SK-N-SH (cell line): ENCODE results near the gene FKBP9. TPM values are rescaled to one million over a fixed set of nuclear protein-coding genes. Genes with fewer than 3 reads are reported as not detected.

Source experiments
- CTCF ChIA-PET: fragments of 300-600, 350-600 bp; formaldehyde crosslinking; extraction: SDS; loops from one replicate; lab custom pipeline; 2021; lab: Yijun Ruan, JAX
- POLR2A ChIA-PET: fragments of 350-600 bp; sonication (Branson Sonifier 250); formaldehyde crosslinking; extraction: SDS; loops from one replicate; lab custom pipeline; 2020; ENCODE audit warnings: antibody characterized with exemption, inconsistent platforms; lab: Yijun Ruan, JAX
- DNase-seq: peaks from one replicate; pipeline ENCODE4 v3.0.0; 2012
- H2AFZ ChIP-seq: fragments of 200-600 bp; sonication (generic); 2 replicates; pipeline ENCODE4 v1.8.1; 2016; ENCODE audit warnings: antibody characterized with exemption, mild to moderate bottlenecking, low read depth
- H3F3A ChIP-seq: fragments of 200-600 bp; sonication (generic); replicated peaks from 2 replicates; pipeline ENCODE3; 2016; ENCODE audit warnings: antibody characterized with exemption, mild to moderate bottlenecking; ENCODE audit not compliant: insufficient read depth
- H3K27ac ChIP-seq, 2 experiments: fragments of 200-500 bp in 1 of 2; fragments of 200-600 bp in 1 of 2; sonication (Bioruptor generic) in 1 of 2; sonication (generic), shearing (Covaris generic) in 1 of 2; 2 replicates each; pipeline versions ENCODE4 v1.5.1 to v1.6.1; 2014 to 2016; ENCODE audit warnings: low read depth in 2 of 2, inconsistent platforms in 1 of 2, low read length in 1 of 2, mild to moderate bottlenecking in 1 of 2, mixed read lengths in 1 of 2
- H3K27me3 ChIP-seq: fragments of 200-600 bp; sonication (generic), shearing (Covaris generic); 2 replicates; pipeline ENCODE4 v1.6.1; 2016; ENCODE audit warnings: mixed run types; ENCODE audit not compliant: insufficient read depth
- H3K36me3 ChIP-seq, 2 experiments: fragments of 200-500 bp in 1 of 2; fragments of 200-600 bp in 1 of 2; sonication (Bioruptor generic) in 1 of 2; sonication (generic) in 1 of 2; replicated peaks in 1 of 2; 2 replicates each; pipeline versions ENCODE3 to v1.5.1; 2014 to 2016; ENCODE audit warnings: low read length in 1 of 2, mild to moderate bottlenecking in 1 of 2; ENCODE audit not compliant: insufficient read depth in 2 of 2, control insufficient read depth in 1 of 2
- H3K4me1 ChIP-seq, 2 experiments: fragments of 200-500 bp in 1 of 2; fragments of 200-600 bp in 1 of 2; sonication (Bioruptor generic) in 1 of 2; sonication (generic), shearing (Covaris generic) in 1 of 2; 2 replicates each; pipeline versions ENCODE4 v1.5.1 to v1.6.1; 2014 to 2016; ENCODE audit warnings: low read depth in 1 of 2, low read length in 1 of 2, mixed run types in 1 of 2; ENCODE audit not compliant: insufficient read depth in 2 of 2, control insufficient read depth in 1 of 2
- H3K4me2 ChIP-seq: fragments of 200-600 bp; sonication (generic), shearing (Covaris generic); 2 replicates; pipeline ENCODE4 v1.6.1; 2017; ENCODE audit warnings: mixed run types
- H3K4me3 ChIP-seq, 2 experiments: fragments of 200-500 bp in 1 of 2; fragments of 200-600 bp in 1 of 2; sonication (Bioruptor generic) in 1 of 2; sonication (generic), shearing (Covaris generic) in 1 of 2; 2 replicates each; pipeline versions ENCODE4 v1.5.1 to v1.8.1; 2014 to 2016; ENCODE audit warnings: low read depth in 2 of 2, inconsistent platforms in 1 of 2, low read length in 1 of 2, mild to moderate bottlenecking in 1 of 2, mixed read lengths in 1 of 2, moderate library complexity in 1 of 2
- H3K79me2 ChIP-seq: fragments of 200-600 bp; sonication (generic); 2 replicates; pipeline ENCODE4 v1.8.1; 2017; ENCODE audit warnings: mild to moderate bottlenecking; ENCODE audit not compliant: insufficient read depth
- H3K9ac ChIP-seq: fragments of 200-600 bp; sonication (generic); 2 replicates; pipeline ENCODE4 v1.6.1; 2017; ENCODE audit warnings: mixed run types
- H3K9me2 ChIP-seq: fragments of 200-600 bp; sonication (generic); 2 replicates; pipeline ENCODE4 v1.6.1; 2017; ENCODE audit warnings: mixed run types
- H3K9me3 ChIP-seq: fragments of 200-600 bp; sonication (generic); 2 replicates; pipeline ENCODE4 v1.6.1; 2017; ENCODE audit warnings: mixed run types, mild to moderate bottlenecking, moderate library complexity
- H4K20me1 ChIP-seq: fragments of 200-600 bp; sonication (generic); 2 replicates; pipeline ENCODE4 v1.6.1; 2017; ENCODE audit warnings: mild to moderate bottlenecking, mixed run types; ENCODE audit not compliant: insufficient read depth
- CHD2 ChIP-seq: fragments of 150-350 bp; IDR thresholded peaks from 2 replicates; pipeline ENCODE4 v1.6.1; 2018; ENCODE audit warnings: low read length; ENCODE audit not compliant: partially characterized antibody
- EZH2phosphoT487 ChIP-seq: fragments of 200-600 bp; sonication (generic); IDR thresholded peaks from 2 replicates; pipeline ENCODE4 v1.6.1; 2017; ENCODE audit warnings: low read depth, mixed run types, mild to moderate bottlenecking, antibody characterized with exemption, moderate library complexity, borderline replicate concordance
- FOSL2 ChIP-seq: IDR thresholded peaks from 2 replicates; pipeline ENCODE4 v1.4.0; 2012; ENCODE audit warnings: low read depth, mild to moderate bottlenecking, moderate library complexity, borderline replicate concordance
- FOXJ3 ChIP-seq: sonication (generic); formaldehyde crosslinking; IDR thresholded peaks from 2 replicates; pipeline ENCODE4 v1.5.1; 2020; ENCODE audit warnings: mild to moderate bottlenecking, missing genetic modification reagents
- FOXM1 ChIP-seq: IDR thresholded peaks from 2 replicates; pipeline ENCODE4 v1.4.0; 2012; ENCODE audit warnings: low read depth, mild to moderate bottlenecking
- GABPA ChIP-seq: IDR thresholded peaks from 2 replicates; pipeline ENCODE4 v1.4.0; 2012; ENCODE audit warnings: low read depth, mild to moderate bottlenecking
- IRF3 ChIP-seq: fragments of 150-350 bp; IDR thresholded peaks from 2 replicates; pipeline ENCODE4 v1.6.1; 2016; ENCODE audit warnings: mild to moderate bottlenecking, low read depth, low read length
- JUND ChIP-seq: IDR thresholded peaks from 2 replicates; pipeline ENCODE4 v1.4.0; 2012
- MEF2A ChIP-seq: IDR thresholded peaks from 2 replicates; pipeline ENCODE4 v1.4.0; 2012; ENCODE audit warnings: low read depth, borderline replicate concordance
- MXI1 ChIP-seq: IDR thresholded peaks from 2 replicates; pipeline ENCODE4 v1.6.1; 2012; ENCODE audit warnings: mild to moderate bottlenecking, low read depth, low read length, improper control_type of control experiment
- NRF1 ChIP-seq: IDR thresholded peaks from 2 replicates; pipeline ENCODE4 v1.6.1; 2012; ENCODE audit warnings: low read depth, mild to moderate bottlenecking, low read length
- RFX5 ChIP-seq: IDR thresholded peaks from 2 replicates; pipeline ENCODE4 v1.6.1; 2012; ENCODE audit warnings: mild to moderate bottlenecking, improper control_type of control experiment, low read length
- RXRA ChIP-seq: IDR thresholded peaks from 2 replicates; pipeline ENCODE4 v1.4.0; 2012; ENCODE audit warnings: low read depth, mild to moderate bottlenecking, borderline replicate concordance
- SIN3A ChIP-seq: IDR thresholded peaks from 2 replicates; pipeline ENCODE4 v1.6.1; 2012; ENCODE audit warnings: low read depth, mild to moderate bottlenecking, low read length, moderate library complexity, borderline replicate concordance
- SMC3 ChIP-seq: IDR thresholded peaks from 2 replicates; pipeline ENCODE4 v1.6.1; 2012; ENCODE audit warnings: low read depth, low read length, improper control_type of control experiment
- TAF1 ChIP-seq: IDR thresholded peaks from 2 replicates; pipeline ENCODE4 v1.6.1; 2012; ENCODE audit warnings: low read depth, mild to moderate bottlenecking, low read length, moderate library complexity, borderline replicate concordance
- TCF12 ChIP-seq: IDR thresholded peaks from 2 replicates; pipeline ENCODE4 v1.4.0; 2012
- TEAD4 ChIP-seq: IDR thresholded peaks from 2 replicates; pipeline ENCODE4 v1.4.0; 2012; ENCODE audit warnings: mild to moderate bottlenecking, borderline replicate concordance; ENCODE audit not compliant: insufficient read depth
- YY1 ChIP-seq: IDR thresholded peaks from 2 replicates; pipeline ENCODE4 v1.4.0; 2012; ENCODE audit warnings: low read depth, mild to moderate bottlenecking
- ZBTB33 ChIP-seq: IDR thresholded peaks from 2 replicates; pipeline ENCODE4 v1.4.0; 2012; ENCODE audit warnings: low read depth, borderline replicate concordance
- WGBS: methylation state at CpG from one replicate; pipeline ENCODE4 v1.1.6; 2017; ENCODE audit warnings: low lambda C conversion rate; 5-methylcytosine and 5-hydroxymethylcytosine counted together
- polyA plus RNA-seq, 3 experiments: library from polyadenylated mRNA; depleted of rRNA; stranded (reverse); fragments of >200 nt; gene quantifications; 2 replicates each; pipeline ENCODE4 v1.2.3, GENCODE V29; 2012
- TF ChIP-seq, protein P1 (sequence below): fragments of 200-600 bp; sonication (generic); IDR thresholded peaks from 2 replicates; pipeline ENCODE4 v1.6.1; 2017; ENCODE audit warnings: antibody characterized with exemption, mild to moderate bottlenecking, moderate library complexity
- TF ChIP-seq, protein P2 (sequence below): IDR thresholded peaks from 2 replicates; pipeline ENCODE4 v1.4.0; 2012; ENCODE audit warnings: low read depth

Gene FKBP9
- polyA plus RNA-seq, 1 of the 3 experiments (the other 2 are of a cell fraction): 211 TPM

DNA sequence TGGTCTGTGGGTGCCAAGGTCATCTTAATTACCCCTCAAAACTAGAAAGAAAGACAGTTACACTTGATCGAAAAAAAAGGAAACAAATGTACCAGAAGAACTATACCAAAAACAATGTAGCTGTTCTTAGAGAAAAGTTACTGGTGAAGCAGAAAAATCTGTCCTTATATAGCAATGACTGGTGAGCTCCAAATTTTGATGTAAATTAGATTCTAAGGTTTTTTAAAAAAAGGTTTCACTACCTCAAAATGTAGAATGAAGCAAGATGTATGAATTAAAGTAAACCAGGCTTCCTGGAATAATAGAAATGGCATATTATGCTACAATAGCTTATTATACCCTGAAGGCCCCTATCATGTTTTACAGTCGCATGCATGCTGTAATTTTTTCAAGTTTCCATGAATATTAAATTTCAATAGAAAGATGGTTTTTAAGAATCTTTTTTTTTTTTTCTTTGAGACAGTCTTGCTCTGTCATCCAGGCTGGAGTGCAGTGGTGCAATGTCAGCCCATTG, 28.4 kb upstream of the FKBP9 start:
- Histone ChIP-seq H4K20me1 (no peaks in the 10 kb centered on the region), H2AFZ (no peak overlapping the region), H3K9me3 (no peaks in the 10 kb centered on the region), H3K4me3 (no peak overlapping the region), H3K79me2 (peaks cover 27% of the 10 kb centered on the region), H3K9me2 (no peaks in the 10 kb centered on the region), H3K36me3 (peaks cover 42 to 51% of the 10 kb centered on the region in 2 experiments), H3F3A (no peaks in the 10 kb centered on the region), H3K4me2 (no peak overlapping the region), H3K4me1 (no peaks in the 10 kb centered on the region; a peak in 1 of 4 replicates), H3K9ac (no peak overlapping the region), H3K27ac (no peak overlapping the region), H3K27me3 (no peaks in the 10 kb centered on the region)
- CTCF ChIA-PET: interaction anchor here (1.0 to 2.2 kb wide), 4 partner anchors 8 to 83 kb away, joined by 3 to 9 read pairs (median 4); no protein-coding TSS in a partner anchor
- no peak for DNase-seq
- TF ChIP-seq FOXJ3 (CRISPR knock-in tag) (no peak), RXRA (no peak)
- TF ChIP-seq, protein P1, sequence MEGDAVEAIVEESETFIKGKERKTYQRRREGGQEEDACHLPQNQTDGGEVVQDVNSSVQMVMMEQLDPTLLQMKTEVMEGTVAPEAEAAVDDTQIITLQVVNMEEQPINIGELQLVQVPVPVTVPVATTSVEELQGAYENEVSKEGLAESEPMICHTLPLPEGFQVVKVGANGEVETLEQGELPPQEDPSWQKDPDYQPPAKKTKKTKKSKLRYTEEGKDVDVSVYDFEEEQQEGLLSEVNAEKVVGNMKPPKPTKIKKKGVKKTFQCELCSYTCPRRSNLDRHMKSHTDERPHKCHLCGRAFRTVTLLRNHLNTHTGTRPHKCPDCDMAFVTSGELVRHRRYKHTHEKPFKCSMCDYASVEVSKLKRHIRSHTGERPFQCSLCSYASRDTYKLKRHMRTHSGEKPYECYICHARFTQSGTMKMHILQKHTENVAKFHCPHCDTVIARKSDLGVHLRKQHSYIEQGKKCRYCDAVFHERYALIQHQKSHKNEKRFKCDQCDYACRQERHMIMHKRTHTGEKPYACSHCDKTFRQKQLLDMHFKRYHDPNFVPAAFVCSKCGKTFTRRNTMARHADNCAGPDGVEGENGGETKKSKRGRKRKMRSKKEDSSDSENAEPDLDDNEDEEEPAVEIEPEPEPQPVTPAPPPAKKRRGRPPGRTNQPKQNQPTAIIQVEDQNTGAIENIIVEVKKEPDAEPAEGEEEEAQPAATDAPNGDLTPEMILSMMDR: no peak
- POLR2A ChIA-PET: interaction anchor here (0.6 kb wide), 1 partner anchor 9 kb away, joined by 3 read pairs; no protein-coding TSS in a partner anchor
- 94% methylated on average over 2 of the region's 2 CpGs for WGBS

DNA sequence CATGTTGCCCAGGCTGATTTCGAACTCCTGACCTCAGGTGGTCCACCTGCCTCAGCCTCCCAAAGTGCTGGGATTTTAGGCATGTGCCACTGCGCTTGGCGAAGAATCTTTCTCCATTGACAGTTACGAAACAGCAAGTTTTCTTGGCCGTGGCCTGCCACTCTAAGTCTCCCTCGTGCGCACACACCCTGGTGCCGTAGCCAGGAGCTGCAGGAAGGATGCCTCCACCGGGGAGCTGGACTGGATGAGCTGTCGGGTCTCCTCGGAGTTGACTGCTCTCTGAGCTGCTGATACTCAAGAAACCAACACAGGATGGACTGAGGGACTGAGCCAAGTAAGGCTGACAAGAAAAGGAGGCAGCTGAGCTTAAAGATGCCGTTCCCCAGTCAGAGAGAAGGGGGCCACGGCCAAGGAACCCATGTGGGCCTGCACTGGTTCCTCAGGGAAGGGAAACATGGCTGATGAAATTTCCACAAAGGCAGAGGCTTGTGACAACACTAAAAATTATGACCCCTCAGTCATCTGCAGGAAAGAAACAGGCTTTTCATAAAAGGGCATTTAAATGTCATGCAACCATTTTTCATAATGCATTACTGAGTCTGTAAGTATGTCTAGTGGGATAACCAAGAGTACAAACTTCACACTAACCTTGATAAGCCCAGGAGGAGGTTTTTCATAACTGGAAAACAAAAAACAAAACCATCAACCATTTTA, 27.7 kb upstream of the FKBP9 start:
- peaks cover 33% of the 10 kb centered on the region for H3K79me2 ChIP-seq
- POLR2A ChIA-PET: interaction anchor here (0.6 kb wide), 1 partner anchor 8 kb away, joined by 3 read pairs; no protein-coding TSS in a partner anchor
- no peak overlapping the region for H3K9ac ChIP-seq
- CTCF ChIA-PET: interaction anchor here (1.0 to 2.2 kb wide), 5 partner anchors 9 to 129 kb away, joined by 3 to 9 read pairs (median 5); no protein-coding TSS in a partner anchor
- DNase-seq: no peak
- no peaks in the 10 kb centered on the region for H4K20me1 ChIP-seq
- TF ChIP-seq GABPA (no peak), TCF12 (no peak), MXI1 (no peak), RFX5 (no peak), SMC3 (no peak), JUND (no peak), MEF2A (no peak), FOXM1 (no peak), ZBTB33 (no peak), YY1 (no peak), SIN3A (no peak), IRF3 (no peak), CHD2 (no peak), TEAD4 (no peak), NRF1 (no peak), FOSL2 (no peak), EZH2phosphoT487 (no peak), TAF1 (no peak)
- TF ChIP-seq, protein P2, sequence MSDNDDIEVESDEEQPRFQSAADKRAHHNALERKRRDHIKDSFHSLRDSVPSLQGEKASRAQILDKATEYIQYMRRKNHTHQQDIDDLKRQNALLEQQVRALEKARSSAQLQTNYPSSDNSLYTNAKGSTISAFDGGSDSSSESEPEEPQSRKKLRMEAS: no peak
- no peaks in the 10 kb centered on the region for H3K9me2 ChIP-seq
- H3K9me3 ChIP-seq: no peaks in the 10 kb centered on the region
- H3K4me3 ChIP-seq: no peak overlapping the region
- H3K4me2 ChIP-seq: no peak overlapping the region
- no peak overlapping the region for H3K27ac ChIP-seq
- H3F3A ChIP-seq: no peaks in the 10 kb centered on the region
- H2AFZ ChIP-seq: no peak overlapping the region
- H3K27me3 ChIP-seq: no peaks in the 10 kb centered on the region
- 95% methylated on average over 13 of the region's 13 CpGs for WGBS
- H3K4me1 ChIP-seq: no peaks in the 10 kb centered on the region; a peak in 1 of 4 replicates
- peaks cover 37 to 49% of the 10 kb centered on the region in 2 experiments for H3K36me3 ChIP-seq
